ENCODE data around the gene LIN9. TPM values are rescaled to one million over a fixed set of nuclear protein-coding genes. Genes with fewer than 3 reads are reported as not detected.
"Not testable (repeated sequence)": the region's sequence is repeated elsewhere in the genome, so short reads cannot be mapped to it uniquely, and the experiment has no call there.

The LIN9 gene
- total and polyA plus RNA-seq, 2 of the 8 experiments (the other 6 are each of a cell fraction or from before 2014, with no cell fraction given): 5.6 to 12.6 TPM

DNA sequence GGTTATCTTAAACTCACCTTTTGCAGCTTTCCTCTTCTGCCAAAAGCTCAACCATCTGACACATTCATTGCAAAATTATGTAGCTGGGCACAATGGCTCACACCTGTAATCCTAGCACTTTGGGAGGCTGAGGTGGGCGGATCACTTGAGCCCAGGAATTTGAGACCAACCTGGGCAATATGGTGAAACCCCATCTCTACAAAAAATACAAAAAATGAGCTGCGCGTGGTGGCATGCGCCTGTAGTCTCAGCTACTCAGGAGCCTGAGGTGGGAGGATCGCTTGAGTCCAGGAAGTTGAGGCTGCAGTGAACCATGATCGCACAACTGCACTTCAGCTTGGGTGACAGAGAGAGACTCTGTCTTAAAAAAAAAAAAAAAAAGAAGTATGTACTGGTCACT is 106.3 kb downstream of the LIN9 start:
- not testable (repeated sequence) for FAIRE-seq; H3K27me3 ChIP-seq (replicated peaks in 1 of 4; ENCODE audit: control insufficient read depth in 3 of 4, extremely low read depth in 1 of 4, insufficient read depth in 3 of 4, low read length in 3 of 4); H3K4me3 ChIP-seq (ENCODE audit: extremely low read depth in 1 of 4, insufficient read depth in 2 of 4, low read depth in 3 of 4, low read length in 4 of 4); DNase-seq (ENCODE audit: low read depth in 1 of 2, low spot score in 2 of 2); H3K79me2 ChIP-seq (ENCODE audit: control insufficient read depth in 1 of 2, insufficient read depth in 2 of 2, low read length in 2 of 2); H3K79me1 ChIP-seq (ENCODE audit: low read depth, low read length); H3K36me3 ChIP-seq (ENCODE audit: control insufficient read depth in 2 of 4, insufficient read depth in 4 of 4, low read length in 3 of 4); H3K9me3 ChIP-seq (ENCODE audit: insufficient read depth in 2 of 2, low read depth in 1 of 2, low read length in 1 of 2); H2BK20ac ChIP-seq (ENCODE audit: low read length); H3K4ac ChIP-seq (replicated peaks; ENCODE audit: insufficient read length, low read depth, low read length); H2BK5ac ChIP-seq (ENCODE audit: low read depth, low read length); H3K23me2 ChIP-seq (ENCODE audit: low read depth, low read length); H4K5ac ChIP-seq (ENCODE audit: insufficient read length, low read depth, low read length); H2AFZ ChIP-seq (ENCODE audit: low read length); H3K14ac ChIP-seq (ENCODE audit: insufficient read length); H4K8ac ChIP-seq (ENCODE audit: extremely low read depth, insufficient read depth, low read length); H4K91ac ChIP-seq (replicated peaks; ENCODE audit: insufficient read length, low read length); H2BK15ac ChIP-seq (ENCODE audit: low read length); H3K56ac ChIP-seq (replicated peaks; ENCODE audit: insufficient read length, low read depth, low read length); H3K9ac ChIP-seq (replicated peaks in 1 of 4; ENCODE audit: extremely low read depth in 1 of 4, low read depth in 3 of 4, low read length in 3 of 4); H3K23ac ChIP-seq (ENCODE audit: insufficient read length); H2AK5ac ChIP-seq (ENCODE audit: low read depth, low read length); H3K18ac ChIP-seq (ENCODE audit: extremely low read depth, low read length); H3K4me1 ChIP-seq (replicated peaks in 1 of 4; ENCODE audit: control insufficient read depth in 3 of 4, insufficient read depth in 4 of 4, low read length in 3 of 4); H3K4me2 ChIP-seq (ENCODE audit: insufficient read depth in 1 of 2, low read depth in 2 of 2, low read length in 2 of 2); H4K20me1 ChIP-seq (replicated peaks in 1 of 2; ENCODE audit: control insufficient read depth in 1 of 2, insufficient read depth in 2 of 2, low read length in 2 of 2); H3K27ac ChIP-seq (ENCODE audit: low read depth, low read length); H2BK120ac ChIP-seq (replicated peaks; ENCODE audit: low read depth, low read length); H2BK12ac ChIP-seq (ENCODE audit: low read depth, low read length)
- ChIA-PET POLR2A (ENCODE audit: partially characterized antibody) (interaction anchor here (0.9 to 1.9 kb wide), 2 partner anchors 20 to 77 kb away, joined by 3 to 5 read pairs; partner anchors contain the start of gene MIXL1), CTCF (ENCODE audit: partially characterized antibody) (interaction anchor here (0.6 to 10.3 kb wide), 13 partner anchors 8 to 133 kb away, joined by 3 to 139 read pairs (median 4); partner anchors contain the start of genes ACBD3 and MIXL1)
- WGBS, 2 experiments (ENCODE audit: extremely low coverage in 1 of 2, insufficient coverage in 1 of 2, insufficient read length in 1 of 2, insufficient replicate concordance in 2 of 2, low coverage in 1 of 2, low lambda C conversion rate in 2 of 2, missing lambda C conversion rate in 1 of 2): 95% methylated on average over 6 of the region's 6 CpGs; no CpG with 5 or more reads in 1 of the 2 experiments

Measured in H1 (cell line).